EL (cell line): ENCODE results near the gene UBE2D1.
A peak's percentile ranks its signal among the peaks of the same experiment; 100 is the strongest.

Experiments used
- DNase-seq: peaks from one replicate; pipeline ENCODE4 v3.0.0-alpha.2; 2016

Gene UBE2D1

GRCh38 chr10:58341947-58342346, 7.1 kb downstream of the UBE2D1 start:
- no peak for DNase-seq

DNA sequence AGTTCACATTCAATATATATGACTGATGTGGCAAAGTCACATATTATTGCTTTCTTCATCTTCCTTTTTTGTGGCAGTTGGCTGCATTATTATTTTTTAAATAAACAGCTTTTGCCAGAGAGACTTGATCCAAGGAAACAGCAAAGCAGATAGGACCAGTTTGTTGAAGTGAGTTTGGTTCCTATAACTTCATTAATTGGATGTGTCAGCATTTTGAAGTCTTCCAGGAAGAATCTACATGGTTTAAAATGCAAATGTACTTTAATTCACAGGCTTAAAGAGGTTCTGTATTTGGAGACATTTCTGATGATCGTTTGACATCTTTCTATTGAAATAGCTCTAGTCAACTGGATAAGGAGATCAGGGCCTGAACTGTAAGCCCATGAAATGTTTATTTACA, 13.2 kb downstream of the UBE2D1 start:
- DNase-seq: no peak

GRCh38 chr10:58348571-58349033, 13.8 kb downstream of the UBE2D1 start:
- no peak for DNase-seq

GRCh38 chr10:58350023-58350422, 15.2 kb downstream of the UBE2D1 start:
- no peak for DNase-seq

- no peak for DNase-seq
Measured at GRCh38 chr10:58350619-58351323, 16.0 kb downstream of the UBE2D1 start.

- no peak for DNase-seq
Measured at GRCh38 chr10:58351616-58352578, 17.1 kb downstream of the UBE2D1 start.

GRCh38 chr10:58352956-58353610, 18.3 kb downstream of the UBE2D1 start:
- DNase-seq: peak; percentile 20

DNA sequence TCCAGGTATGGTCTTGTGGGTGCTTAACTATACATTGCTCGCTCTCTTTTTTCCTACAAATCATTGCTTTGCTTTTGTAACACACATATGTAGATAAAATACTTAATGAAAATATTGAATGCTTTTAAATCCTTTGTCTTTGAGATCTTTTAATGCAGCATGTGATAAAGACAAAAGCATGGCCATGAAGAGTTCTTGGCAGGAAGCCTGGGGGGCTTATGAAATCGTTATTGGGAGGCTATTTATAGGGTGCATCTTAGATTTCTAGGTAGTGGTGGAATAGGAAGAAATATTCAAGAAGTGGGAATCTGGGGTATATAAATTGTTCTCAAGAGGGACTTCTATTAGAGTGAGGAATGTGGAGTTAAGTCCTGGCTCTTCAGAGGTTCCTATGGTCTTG, 21.9 kb downstream of the UBE2D1 start:
- no peak for DNase-seq

GRCh38 chr10:58358314-58358933, 23.6 kb downstream of the UBE2D1 start:
- DNase-seq: no peak

GRCh38 chr10:58358947-58359346, 24.1 kb downstream of the UBE2D1 start:
- DNase-seq: no peak

DNA sequence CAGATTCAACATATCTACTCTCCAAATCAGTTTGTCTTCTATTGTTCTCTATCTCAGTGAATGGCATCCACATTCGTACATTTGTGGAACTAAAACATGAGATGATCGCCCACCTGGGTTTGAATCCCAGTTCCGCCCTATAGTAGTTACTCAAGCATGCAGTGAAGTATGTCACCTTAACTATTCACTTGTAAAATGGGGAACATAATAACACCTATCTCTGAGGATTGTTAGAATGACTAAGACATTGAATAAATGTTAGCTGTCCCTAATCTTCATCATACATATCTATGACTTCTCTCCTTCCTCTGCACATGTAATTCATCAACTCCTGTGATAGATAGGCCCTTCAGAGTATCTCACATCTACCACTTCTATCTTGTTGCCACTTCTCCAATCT, 24.7 kb downstream of the UBE2D1 start:
- no peak for DNase-seq

DNA sequence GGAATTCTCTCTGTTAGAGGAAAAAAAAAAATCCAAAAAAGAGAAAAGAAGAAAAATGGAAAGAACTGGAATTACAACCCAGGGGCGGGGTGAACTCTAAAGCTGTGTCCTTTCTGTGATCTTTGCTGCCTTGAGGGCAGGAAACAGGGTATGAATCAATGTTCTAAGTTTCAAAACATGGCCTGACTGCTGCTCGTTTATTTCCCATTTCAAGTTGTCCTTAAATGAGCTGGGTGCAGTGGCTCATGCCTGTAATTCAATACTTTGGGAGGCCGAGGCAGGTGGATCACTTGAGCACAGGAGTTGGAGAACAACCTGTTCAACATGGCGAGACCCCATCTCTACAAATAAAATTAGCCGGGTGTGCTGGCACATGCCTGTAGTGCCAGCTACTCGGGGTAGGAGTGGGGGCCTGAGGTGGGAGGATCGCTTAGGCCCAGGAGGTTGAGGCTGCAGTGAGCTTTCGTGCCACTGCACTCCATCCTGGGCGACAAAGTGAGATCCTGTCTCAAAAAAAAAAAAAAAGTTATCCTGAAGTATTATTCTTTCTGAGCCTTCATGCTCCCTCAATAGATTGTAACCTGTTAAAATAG, 25.7 kb downstream of the UBE2D1 start:
- DNase-seq: peak; percentile 22

GRCh38 chr10:58361353-58361752, 26.5 kb downstream of the UBE2D1 start:
- DNase-seq: no peak

DNA sequence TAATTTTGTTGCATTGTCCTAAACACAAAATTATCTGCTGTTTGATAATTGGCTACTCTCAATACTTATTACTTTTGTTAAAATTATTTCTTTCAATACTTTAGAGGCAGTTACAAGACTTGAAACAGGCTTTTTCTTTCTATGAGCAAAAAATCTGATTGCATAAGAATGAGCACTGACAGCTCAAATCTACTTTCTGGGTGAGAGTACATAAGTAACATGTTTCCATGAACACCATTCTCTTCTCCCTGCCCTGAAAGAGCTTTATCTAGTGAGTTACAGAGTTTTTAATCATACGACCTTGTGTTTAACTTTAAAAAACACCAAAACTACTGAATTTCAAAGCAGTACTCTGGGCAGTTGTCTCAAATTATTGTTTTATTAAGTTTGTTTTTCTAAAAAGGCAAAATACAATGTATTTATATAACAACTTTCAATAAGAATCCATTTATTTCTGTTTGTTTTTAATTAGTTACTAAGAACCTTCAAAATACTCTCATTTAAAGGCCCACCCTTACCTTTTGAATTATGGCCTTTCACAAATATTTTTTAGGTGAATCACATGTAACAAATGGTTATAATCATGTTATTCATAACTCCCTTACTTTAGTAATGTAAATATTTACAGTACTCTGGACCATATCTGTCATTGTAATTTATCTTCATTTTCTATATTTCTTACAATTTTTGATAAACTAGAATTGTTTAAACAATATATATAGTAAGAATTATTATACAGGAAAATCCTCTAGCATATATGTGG, 27.4 kb downstream of the UBE2D1 start:
- no peak for DNase-seq

- no peak for DNase-seq
Measured at GRCh38 chr10:58367069-58367468, 32.3 kb downstream of the UBE2D1 start.

DNA sequence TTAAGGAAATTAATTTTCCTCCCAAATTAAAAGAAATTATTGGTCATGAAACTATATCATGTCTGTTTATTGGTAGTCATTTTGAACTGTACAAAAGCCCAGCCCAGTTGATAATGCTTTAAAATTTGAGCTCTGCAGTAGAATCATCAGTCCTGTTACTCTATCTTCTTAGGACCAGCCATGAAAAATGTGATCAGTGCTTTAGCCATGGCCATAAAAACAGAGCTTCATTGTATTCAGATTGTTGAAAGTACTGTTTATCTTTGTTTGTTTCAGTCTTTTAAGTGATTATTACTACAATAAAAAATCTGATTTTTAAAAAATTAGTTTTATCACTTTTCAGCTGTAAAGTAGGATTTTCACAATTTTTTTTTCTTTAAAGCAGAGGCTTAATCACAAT, 36.7 kb downstream of the UBE2D1 start:
- DNase-seq: no peak

DNA sequence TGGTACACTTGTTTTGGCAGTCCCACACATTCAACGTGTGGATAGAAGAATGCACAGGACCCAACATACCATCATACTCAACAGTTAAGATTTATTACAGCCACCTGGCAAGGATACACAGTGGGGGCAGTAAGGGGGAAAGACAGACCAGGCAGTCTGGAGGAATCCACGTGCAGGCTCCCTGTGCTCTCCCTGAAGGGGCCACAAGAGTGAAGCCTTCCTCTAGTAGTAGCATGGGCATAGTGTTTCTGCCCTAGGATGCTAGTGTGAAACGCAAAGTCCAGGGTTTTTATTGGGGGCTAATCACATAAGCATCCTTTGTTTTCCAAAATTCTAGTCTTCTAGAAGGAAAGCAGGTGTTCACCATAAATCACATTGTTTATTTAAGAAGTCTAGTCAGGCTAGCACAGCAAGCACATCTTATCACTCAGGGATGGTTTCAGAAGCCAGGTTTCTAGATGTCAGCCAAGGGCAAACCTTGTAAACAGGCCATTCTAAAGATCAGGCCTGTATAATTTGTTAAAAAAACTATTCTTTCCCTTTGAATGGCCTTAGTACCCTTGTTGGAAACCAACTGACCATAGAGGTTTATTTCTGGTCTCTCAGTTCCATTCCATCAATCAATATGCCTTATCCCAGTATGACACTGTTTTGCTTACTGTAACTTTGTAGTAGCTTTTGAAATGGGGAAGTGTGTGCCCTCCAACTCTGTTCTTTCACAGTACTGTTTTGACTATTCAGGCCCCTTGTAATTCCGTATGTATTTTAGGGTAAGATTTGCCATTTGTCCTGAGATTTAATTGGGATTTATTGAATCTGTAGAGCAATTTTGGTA, 38.0 kb downstream of the UBE2D1 start:
- DNase-seq: no peak

DNA sequence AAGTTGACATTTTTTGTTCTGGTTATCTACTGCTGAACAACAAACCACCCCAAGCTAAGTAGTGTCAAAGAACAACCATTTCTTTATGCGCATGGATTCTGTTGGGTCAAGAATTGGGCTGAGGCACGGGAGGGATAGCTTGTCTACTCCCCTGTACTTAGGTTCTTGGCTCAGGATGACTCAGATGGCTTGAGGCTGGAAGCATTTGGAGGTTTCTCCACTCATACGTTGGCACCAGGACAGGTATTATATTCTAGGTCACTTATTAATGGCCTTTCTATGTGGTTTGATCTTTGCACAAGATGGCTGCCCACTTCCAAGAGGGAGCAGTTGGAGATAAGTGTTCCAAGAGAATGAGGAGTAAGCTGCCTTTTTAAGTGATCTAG, 38.6 kb downstream of the UBE2D1 start:
- no peak for DNase-seq

GRCh38 chr10:58382489-58382995, 47.7 kb downstream of the UBE2D1 start:
- DNase-seq: no peak

DNA sequence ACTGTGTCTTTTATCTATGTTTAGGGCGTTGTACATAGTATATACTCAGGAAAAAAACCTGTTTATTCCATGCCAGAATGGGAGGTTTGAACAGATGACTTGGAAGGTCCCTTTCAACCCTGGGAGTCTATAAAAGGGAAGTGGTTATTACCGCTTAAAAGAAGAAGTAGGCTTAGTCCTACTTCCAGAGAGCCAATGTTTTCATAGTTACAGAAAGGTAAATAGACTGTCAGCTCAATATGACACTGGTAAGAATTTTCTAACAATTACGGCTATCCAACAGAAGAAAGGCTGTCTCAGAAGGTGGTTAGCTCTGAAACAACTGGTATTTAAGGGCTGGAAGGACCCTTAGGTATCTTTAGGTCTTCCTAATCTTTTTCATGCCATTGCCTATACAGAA, 49.3 kb downstream of the UBE2D1 start:
- DNase-seq: no peak

DNA sequence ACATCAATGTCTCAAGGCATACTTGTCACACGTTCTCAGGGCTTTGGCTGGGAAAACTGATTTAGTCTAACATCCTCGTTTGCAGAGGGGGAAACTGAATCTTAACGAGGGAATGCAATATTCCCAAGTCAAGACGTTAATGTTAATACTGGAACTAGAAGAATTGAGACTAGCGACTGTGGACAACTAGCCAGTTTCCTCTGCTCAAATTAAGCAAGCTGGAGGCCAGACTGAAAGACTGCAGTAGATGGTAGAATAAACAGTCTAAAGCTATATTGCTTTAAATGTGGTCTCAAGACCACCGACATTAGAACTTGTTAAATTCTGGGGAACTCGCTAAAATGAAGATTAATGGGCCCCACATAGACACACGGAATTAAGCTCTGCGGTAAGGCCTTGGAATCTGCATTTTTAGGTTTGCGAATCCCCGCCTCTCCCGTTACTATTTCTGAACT, 49.8 kb downstream of the UBE2D1 start:
- no peak for DNase-seq
